Lower leg skin (tissue), 4 donors: ENCODE measurements around the gene CTSA. TPM values are rescaled to one million over a fixed set of nuclear protein-coding genes. Genes with fewer than 3 reads are reported as not detected.

ENCODE experiments used
- DNase-seq, 2 donors: peaks; one replicate each; pipeline ENCODE4 v3.0.0-alpha.2; 2019; ENCODE audit warnings: low spot score in 2 of 2
- H3K4me3 ChIP-seq: fragments of 200-600 bp; sonication (generic); 2 replicates; pipeline ENCODE4 v1.5.1; 2017; ENCODE audit warnings: mild to moderate bottlenecking, low read depth; ENCODE audit not compliant: poor library complexity, severe bottlenecking
- POLR2A ChIP-seq, 2 donors: fragments of 450-650 bp; IDR thresholded peaks; one replicate each; pipeline ENCODE4 v1.6.1; 2016 to 2017; ENCODE audit warnings: antibody characterized with exemption in 2 of 2, mild to moderate bottlenecking in 1 of 2, moderate library complexity in 1 of 2
- WGBS, 2 donors: methylation state at CpG; one replicate each; pipeline ENCODE4 v1.1.5; 2018; 5-methylcytosine and 5-hydroxymethylcytosine counted together
- intact Hi-C: fragments of 100-400 bp; cut with DNase I; formaldehyde crosslinking; loops from one replicate; pipeline ENCODE4 v1.15.0; 2023; ENCODE audit warnings: low total_unique reads
- total RNA-seq, 4 donors: library from RNA; depleted of rRNA; stranded (reverse); fragments of >200 nt; gene quantifications; one replicate each; pipeline ENCODE4 v1.1.0, GENCODE V29; 2016
- TF ChIP-seq, protein P1 (sequence below), 3 donors: fragments of 450-650 bp; IDR thresholded peaks; one replicate each; pipeline ENCODE4 v1.5.1; 2016; ENCODE audit warnings: antibody characterized with exemption in 3 of 3, mild to moderate bottlenecking in 3 of 3, moderate library complexity in 2 of 3

CTSA gene
- total RNA-seq, 4 donors from 2014 or later, result 89.1 to 122 (median 111) TPM

DNA sequence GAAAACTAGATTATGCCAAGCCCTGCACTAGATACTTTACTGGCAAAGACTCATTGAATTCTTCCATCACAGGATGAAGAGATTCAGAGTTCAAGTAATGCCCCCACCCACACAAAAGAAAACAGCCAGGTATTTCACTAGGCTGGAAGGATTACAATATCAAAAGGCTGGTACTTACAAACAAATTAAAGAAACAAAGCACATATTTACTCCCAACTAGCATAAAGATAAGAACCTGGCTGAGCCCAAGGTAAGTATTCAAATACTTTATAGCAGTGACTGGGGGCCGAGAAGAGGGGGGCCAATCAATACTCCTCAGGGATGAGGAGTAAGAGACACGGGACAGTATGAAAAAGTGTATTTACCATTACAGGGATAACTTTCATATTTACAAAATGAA is 37.7 kb upstream of the CTSA start:
- 80 to 83% methylated on average over 2 of the region's 2 CpGs for WGBS, 2 donors

DNA sequence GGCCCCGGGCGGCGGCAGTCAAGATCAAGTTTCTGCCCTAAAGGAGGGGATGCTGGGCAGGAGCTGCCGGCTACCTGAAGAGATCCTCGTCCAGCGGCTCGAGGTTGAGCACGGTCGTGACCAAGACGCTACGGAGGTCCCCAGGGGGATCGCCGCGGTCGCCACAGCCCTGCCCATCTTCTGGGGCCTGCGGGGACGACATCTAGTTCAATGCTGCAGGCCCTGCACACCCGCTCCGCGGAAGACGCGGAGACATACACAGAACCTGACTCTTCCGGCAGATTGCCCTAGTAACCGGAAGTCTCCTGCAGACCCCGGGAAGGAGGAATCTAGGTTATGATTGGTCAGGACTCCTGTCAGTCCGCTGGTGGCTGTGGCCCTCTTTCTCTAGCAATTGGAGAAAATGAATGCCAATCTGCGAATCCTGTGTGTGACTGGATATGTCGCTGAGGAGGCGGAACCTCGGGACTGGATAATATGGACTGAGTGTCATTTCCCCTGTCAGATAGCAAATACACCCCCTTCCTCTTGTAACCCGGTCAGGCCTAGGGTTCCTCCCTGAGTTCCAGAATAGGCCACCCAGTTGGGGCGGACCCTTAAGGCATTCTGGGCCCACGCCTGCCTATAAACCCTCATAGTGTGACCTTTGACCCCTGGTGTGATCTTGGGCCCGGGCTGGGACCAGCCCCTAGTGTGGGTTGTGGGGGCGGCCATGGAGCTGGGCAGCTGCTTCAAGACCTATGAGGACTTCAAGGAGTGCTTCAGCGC is 33.8 kb upstream of the CTSA start, which contains the start of the genes ACOT8 and ZSWIM3:
Gene ACOT8 (minus strand): TSS at position 279 of the 768 bp plus-strand sequence. CDS start 77 bp downstream, at position 202.
Gene ZSWIM3 (plus strand): TSS at position 501 of the 768 bp plus-strand sequence. CDS start 212 bp downstream, at position 713.
- DNase-seq, result peak; percentile 98 to 99
- no peak for TF ChIP-seq POLR2A (IDR thresholded peaks at IDR 0.05)
- TF ChIP-seq, protein P1, sequence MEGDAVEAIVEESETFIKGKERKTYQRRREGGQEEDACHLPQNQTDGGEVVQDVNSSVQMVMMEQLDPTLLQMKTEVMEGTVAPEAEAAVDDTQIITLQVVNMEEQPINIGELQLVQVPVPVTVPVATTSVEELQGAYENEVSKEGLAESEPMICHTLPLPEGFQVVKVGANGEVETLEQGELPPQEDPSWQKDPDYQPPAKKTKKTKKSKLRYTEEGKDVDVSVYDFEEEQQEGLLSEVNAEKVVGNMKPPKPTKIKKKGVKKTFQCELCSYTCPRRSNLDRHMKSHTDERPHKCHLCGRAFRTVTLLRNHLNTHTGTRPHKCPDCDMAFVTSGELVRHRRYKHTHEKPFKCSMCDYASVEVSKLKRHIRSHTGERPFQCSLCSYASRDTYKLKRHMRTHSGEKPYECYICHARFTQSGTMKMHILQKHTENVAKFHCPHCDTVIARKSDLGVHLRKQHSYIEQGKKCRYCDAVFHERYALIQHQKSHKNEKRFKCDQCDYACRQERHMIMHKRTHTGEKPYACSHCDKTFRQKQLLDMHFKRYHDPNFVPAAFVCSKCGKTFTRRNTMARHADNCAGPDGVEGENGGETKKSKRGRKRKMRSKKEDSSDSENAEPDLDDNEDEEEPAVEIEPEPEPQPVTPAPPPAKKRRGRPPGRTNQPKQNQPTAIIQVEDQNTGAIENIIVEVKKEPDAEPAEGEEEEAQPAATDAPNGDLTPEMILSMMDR (IDR thresholded peaks at IDR 0.05), result peak in 1 of 3 donors; percentile 61
- WGBS, 2 donors, result 0% methylated on average over 32 to 36 of the region's 36 CpGs
- peak within 1 kb of the TSS; percentile 83 for H3K4me3 ChIP-seq
- intact Hi-C loops, result no loop called here

More for the DNA sequence above, 37.7 kb upstream of the CTSA start:
- TF ChIP-seq, protein P1 (IDR thresholded peaks at IDR 0.05), result no peak
- no peak for TF ChIP-seq POLR2A (IDR thresholded peaks at IDR 0.05)
- intact Hi-C loops, result no loop called here
- no peak overlapping the region for H3K4me3 ChIP-seq
- DNase-seq, result no peak

DNA sequence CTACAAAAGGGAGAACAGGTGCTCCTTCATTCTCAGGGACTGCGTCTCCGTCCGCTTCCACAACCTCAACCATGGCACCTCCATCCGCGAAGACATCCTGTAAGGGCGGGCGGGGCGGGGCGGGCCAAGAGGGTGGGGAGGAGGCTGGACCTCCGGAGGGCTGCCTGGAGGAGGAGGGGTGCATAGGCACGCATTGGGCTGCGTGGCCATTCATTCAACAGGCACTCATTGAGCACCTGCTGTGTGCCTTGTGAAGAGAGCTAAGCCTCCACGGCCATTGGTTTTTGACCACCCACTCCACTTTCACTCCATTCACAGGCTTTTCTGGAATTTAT is 33.3 kb upstream of the CTSA start:
- H3K4me3 ChIP-seq, result peak overlapping the region; percentile 38
- WGBS, 2 donors, result 11 to 15% methylated on average over 13 of the region's 13 CpGs
- DNase-seq, result no peak
- TF ChIP-seq POLR2A (IDR thresholded peaks at IDR 0.05), result no peak
- TF ChIP-seq, protein P1 (IDR thresholded peaks at IDR 0.05), result no peak
- intact Hi-C loops, result no loop called here

DNA sequence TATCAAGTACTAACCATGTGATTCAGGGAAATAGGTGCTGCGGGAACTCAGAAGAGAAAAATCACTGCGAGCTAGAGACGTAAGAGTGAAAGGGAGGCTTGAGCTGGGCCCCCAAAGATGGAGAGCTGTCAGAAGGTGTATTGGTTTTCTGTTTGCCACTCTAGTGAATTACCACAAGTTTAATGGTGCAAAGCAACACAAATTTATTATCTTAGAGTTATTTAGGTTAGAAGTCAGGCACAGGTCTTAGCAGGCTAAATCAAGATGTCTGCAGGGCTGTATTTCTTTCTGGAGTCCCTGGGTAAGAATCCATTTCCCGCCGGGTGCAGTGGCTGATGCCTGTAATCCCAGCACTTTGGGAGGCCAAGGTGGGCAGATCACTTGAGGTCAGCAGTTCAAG is 31.2 kb upstream of the CTSA start:
- WGBS, 2 donors, result 93% methylated on average over 5 of the region's 5 CpGs
- DNase-seq, result no peak
- no peak overlapping the region for H3K4me3 ChIP-seq
- TF ChIP-seq, protein P1 (IDR thresholded peaks at IDR 0.05), result no peak
- TF ChIP-seq POLR2A (IDR thresholded peaks at IDR 0.05), result no peak
- intact Hi-C loops, result no loop called here

DNA sequence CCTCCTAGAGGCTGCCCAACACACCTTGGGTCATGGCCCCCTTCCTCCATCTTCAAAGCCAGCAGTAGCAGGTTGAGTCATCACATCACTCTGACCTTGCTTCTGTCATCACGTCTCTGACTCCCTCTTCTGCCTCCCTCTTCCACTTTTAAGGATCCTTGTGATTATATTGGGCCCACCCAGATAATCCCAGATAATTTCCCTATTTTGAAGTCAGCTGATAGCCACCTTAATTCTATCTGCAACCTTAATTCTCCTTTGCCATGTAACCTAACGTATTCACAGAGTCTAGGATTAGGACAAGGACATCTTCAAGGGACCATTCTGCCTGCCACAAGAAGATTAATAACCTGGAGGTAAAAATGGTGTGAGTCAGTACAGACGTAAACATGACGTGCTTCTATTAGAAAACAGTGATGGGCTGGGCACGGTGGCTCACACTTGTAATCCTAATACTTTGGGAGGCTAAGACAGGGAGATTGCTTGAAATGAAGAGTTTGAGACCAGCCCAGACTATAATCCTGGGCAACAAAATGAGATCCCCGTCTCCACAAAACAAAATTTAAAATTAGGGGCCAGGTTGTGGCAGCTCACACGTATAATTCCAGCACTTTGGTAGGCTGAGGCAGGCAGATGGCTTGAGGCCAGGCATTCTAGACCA is 30.4 kb upstream of the CTSA start:
- intact Hi-C loops, result no loop called here
- H3K4me3 ChIP-seq, result no peak overlapping the region
- TF ChIP-seq, protein P1 (IDR thresholded peaks at IDR 0.05), result no peak
- no peak for TF ChIP-seq POLR2A (IDR thresholded peaks at IDR 0.05)
- 74 to 75% methylated on average over 7 of the region's 7 CpGs for WGBS, 2 donors
- no peak for DNase-seq
